BJ (cell line): ENCODE data around the gene PHTF2. TPM values are rescaled to one million over a fixed set of nuclear protein-coding genes. Genes with fewer than 3 reads are reported as not detected.

Experiments
- CTCF ChIA-PET: fragments of 350-600 bp; formaldehyde crosslinking; extraction: SDS; loops from one replicate; lab custom pipeline; 2021; ENCODE audit warnings: antibody characterized with exemption, inconsistent platforms; lab: Yijun Ruan, JAX
- POLR2A ChIA-PET: fragments of 300-600 bp; sonication (Branson Sonifier 250); formaldehyde crosslinking; extraction: SDS; loops from one replicate; lab custom pipeline; 2021; ENCODE audit warnings: antibody characterized with exemption; lab: Charles Lee
- DNase-seq: peaks from one replicate; pipeline ENCODE4 v3.0.0-alpha.2; 2011; ENCODE audit warnings: low read depth
- H3K27me3 ChIP-seq: 2 replicates; pipeline ENCODE4 v1.6.0; 2011; ENCODE audit warnings: low read length; ENCODE audit not compliant: control insufficient read depth, insufficient read depth
- H3K36me3 ChIP-seq: 2 replicates; pipeline ENCODE4 v1.5.1; 2011; ENCODE audit warnings: low read length; ENCODE audit not compliant: control insufficient read depth, insufficient read depth
- H3K4me3 ChIP-seq: 2 replicates; pipeline ENCODE4 v1.5.1; 2011; ENCODE audit warnings: low read depth, mild to moderate bottlenecking, control low read depth, low read length
- polyA plus RNA-seq: library from polyadenylated mRNA; depleted of rRNA; stranded (reverse); fragments of >200 nt; gene quantifications from 2 replicates; pipeline ENCODE4 v1.2.3, GENCODE V29; 2011
- TF ChIP-seq, protein P1 (sequence below): IDR thresholded peaks from 2 replicates; pipeline ENCODE4 v1.5.1; 2011; ENCODE audit warnings: low read depth, mild to moderate bottlenecking, control low read depth, inconsistent platforms, low read length, moderate library complexity; ENCODE audit not compliant: insufficient read depth

PHTF2 gene
- polyA plus RNA-seq, 1 experiment: 27.8 TPM

DNA sequence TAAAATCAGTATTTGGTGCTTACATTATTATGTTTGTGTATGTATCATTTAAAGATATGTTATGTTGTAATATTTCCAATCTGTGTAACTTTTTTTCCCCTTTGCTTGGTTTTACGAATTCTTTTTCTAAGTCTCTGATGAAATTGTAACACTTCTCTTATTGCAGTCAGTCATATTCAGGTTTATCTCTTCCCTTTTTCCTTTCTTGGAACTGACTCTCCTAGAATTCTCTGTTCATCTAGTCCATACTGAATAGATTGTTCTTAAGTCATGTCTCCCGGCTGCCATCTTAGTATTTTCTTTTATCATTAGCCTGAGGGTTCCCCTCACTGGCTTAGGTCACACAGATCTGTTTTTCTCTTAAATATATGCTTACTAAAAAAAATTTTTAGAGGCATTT is 44.6 kb downstream of the PHTF2 start:
- ChIA-PET POLR2A (no interaction called here), CTCF (interaction anchor here (0.6 kb wide), 1 partner anchor 92 kb away, joined by 3 read pairs; no protein-coding TSS in a partner anchor)
- no peak for DNase-seq
- H3K36me3 ChIP-seq: no peaks in the 10 kb centered on the region
- TF ChIP-seq, protein P1, sequence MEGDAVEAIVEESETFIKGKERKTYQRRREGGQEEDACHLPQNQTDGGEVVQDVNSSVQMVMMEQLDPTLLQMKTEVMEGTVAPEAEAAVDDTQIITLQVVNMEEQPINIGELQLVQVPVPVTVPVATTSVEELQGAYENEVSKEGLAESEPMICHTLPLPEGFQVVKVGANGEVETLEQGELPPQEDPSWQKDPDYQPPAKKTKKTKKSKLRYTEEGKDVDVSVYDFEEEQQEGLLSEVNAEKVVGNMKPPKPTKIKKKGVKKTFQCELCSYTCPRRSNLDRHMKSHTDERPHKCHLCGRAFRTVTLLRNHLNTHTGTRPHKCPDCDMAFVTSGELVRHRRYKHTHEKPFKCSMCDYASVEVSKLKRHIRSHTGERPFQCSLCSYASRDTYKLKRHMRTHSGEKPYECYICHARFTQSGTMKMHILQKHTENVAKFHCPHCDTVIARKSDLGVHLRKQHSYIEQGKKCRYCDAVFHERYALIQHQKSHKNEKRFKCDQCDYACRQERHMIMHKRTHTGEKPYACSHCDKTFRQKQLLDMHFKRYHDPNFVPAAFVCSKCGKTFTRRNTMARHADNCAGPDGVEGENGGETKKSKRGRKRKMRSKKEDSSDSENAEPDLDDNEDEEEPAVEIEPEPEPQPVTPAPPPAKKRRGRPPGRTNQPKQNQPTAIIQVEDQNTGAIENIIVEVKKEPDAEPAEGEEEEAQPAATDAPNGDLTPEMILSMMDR: no peak
- H3K27me3 ChIP-seq: no peaks in the 10 kb centered on the region
- H3K4me3 ChIP-seq: no peak overlapping the region

DNA sequence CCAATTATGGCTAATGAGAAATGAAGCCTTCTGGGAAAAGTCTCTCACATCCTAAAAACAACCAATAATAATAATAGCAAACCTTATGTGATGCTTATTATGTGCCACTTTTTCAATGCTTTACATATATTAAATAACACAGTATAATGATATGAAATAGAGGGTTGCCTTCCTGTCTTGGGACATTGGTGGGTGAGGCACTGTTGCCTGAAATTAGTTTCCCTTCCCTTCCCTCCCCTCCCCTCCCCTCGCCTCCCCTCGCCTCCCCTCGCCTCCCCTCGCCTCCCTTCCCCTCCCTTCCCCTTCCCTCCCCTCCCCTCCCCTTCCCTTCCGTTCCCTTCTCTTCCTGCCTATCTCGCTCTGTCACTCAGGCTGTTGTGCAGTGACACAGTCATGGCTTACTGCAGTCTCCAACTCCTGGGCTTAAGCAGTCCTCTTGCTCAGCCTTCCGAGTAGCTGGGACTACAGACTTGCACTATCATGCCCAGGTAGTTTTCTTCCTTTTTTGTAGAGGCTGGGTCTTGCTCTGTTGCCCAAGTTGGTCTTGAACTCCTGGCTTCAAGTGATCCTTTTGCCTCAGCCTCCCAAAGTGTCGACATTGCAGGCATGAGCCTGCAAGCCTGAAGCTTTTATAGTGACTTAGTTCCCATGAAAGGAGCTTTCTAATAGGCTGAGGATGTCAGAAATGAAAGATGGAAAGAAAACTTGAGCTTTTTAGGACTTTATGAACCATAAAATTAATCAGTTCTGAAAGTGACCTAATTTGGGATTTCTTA is 47.9 kb downstream of the PHTF2 start:
- ChIA-PET POLR2A (no interaction called here), CTCF (no interaction called here)
- Histone ChIP-seq H3K27me3 (no peaks in the 10 kb centered on the region), H3K4me3 (no peak overlapping the region), H3K36me3 (no peaks in the 10 kb centered on the region)
- DNase-seq: no peak
- TF ChIP-seq, protein P1: no peak

GRCh38 chr7:77855371-77856083 is 57.0 kb downstream of the PHTF2 start:
- Histone ChIP-seq H3K36me3 (peaks cover 5% of the 10 kb centered on the region; the same call in 1 of the 2 replicates), H3K4me3 (no peak overlapping the region), H3K27me3 (no peaks in the 10 kb centered on the region)
- TF ChIP-seq, protein P1: no peak
- POLR2A ChIA-PET: no interaction called here
- CTCF ChIA-PET: no interaction called here
- no peak for DNase-seq

- DNase-seq: no peak
- ChIA-PET CTCF (no interaction called here), POLR2A (no interaction called here)
- H3K4me3 ChIP-seq: no peak overlapping the region
- TF ChIP-seq, protein P1: no peak
- peaks cover 5% of the 10 kb centered on the region; the same call in 1 of the 2 replicates for H3K36me3 ChIP-seq
- no peaks in the 10 kb centered on the region for H3K27me3 ChIP-seq
Measured at GRCh38 chr7:77858278-77858677, 59.7 kb downstream of the PHTF2 start.

DNA sequence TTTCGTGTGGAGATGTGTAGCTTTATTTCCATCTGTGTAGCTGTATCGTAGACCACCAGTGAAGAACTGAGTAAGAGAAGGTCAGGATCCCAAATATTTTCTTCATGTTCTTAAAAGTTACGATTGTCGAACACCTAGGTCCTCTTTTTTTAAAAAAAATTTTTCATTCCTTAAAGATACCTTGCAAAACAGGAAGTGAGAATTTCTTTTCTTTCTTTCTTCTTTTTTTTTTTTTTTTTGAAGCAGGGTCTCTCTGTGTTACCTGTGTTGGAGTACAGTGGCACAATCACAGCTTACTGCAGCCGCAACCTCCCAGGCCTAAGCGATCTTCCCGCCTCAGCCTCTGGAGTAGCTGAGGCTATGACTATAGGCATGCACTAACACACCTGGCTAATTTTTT is 60.8 kb downstream of the PHTF2 start:
- POLR2A ChIA-PET: no interaction called here
- CTCF ChIA-PET: no interaction called here
- no peak overlapping the region for H3K4me3 ChIP-seq

More for the DNA sequence above, 60.8 kb downstream of the PHTF2 start:
- DNase-seq: no peak
- TF ChIP-seq, protein P1: no peak
- H3K36me3 ChIP-seq: peaks cover 5% of the 10 kb centered on the region; the same call in 1 of the 2 replicates
- H3K27me3 ChIP-seq: no peaks in the 10 kb centered on the region
